ENCODE results near the gene OR4D5. TPM values are rescaled to one million over a fixed set of nuclear protein-coding genes. Genes with fewer than 3 reads are reported as not detected.

The OR4D5 gene
- not detected in 2 replicates for total RNA-seq

DNA sequence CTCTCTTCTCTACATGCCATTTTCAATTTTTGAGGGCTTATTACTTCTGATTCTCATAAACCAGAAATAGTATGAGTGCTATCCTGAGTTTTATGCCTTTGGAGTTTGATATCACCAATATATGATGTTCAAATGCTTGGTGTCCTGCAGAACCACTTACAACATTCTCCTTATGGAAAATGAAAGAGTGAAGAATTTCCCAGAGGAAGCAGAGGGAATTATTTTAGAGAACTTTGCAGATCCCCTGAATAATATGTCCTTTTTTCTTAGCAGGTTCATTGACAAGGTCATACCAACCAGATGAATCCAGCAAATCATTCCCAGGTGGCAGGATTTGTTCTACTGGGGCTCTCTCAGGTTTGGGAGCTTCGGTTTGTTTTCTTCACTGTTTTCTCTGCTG, at the start of gene OR4D5:
TSS of gene OR4D5 (plus strand) at position 301 of the 400 bp plus-strand sequence. CDS start at position 301, 0 bp downstream.
- DNase-seq (ENCODE audit: low read depth in 2 of 2): no peak

DNA sequence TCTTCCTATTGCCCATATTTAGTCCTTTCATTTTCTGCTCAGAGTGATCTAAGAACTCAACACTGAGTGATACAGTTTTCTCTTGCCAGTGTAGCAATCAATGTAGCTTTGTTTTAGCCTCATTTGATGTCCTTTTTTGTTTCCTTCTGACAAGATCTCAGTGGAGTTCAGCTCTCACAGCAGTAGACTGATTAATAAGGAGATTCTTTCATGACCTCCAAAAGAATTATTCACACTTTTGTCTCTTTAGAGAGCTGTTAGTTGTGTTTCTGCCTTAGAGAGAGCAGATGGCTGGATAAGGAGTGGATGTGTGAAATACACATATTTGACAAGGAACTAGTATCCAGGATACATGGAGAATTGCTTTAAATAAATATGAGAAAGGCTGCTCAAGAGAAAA, 47.4 kb upstream of the OR4D5 start:
- no peak for DNase-seq (ENCODE audit: low read depth in 2 of 2)

GRCh38 chr11:123899792-123900191, 39.6 kb upstream of the OR4D5 start:
- DNase-seq (ENCODE audit: low read depth in 2 of 2): no peak

DNA sequence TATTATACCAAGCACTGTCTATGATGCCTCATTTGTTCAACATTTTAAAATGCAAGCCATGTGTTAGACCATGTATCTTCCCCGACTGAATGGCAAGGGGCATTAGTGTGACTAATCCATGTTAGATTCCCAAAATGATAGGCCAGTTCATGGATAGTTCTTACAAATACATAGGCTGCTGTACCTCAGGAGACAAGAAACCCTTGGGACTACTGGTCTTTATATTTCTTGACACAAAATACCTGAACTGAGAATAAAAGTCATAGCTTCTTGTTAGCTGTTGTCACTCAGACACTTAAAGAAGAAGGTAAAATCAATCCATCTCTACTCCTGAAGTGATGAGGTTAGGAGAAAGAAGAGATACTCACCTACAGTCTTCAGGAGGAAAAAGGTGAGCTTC, 37.5 kb upstream of the OR4D5 start, which contains the start of gene OR8D4:
TSS of gene OR8D4 (plus strand) at position 301 of the 400 bp plus-strand sequence. CDS start 4,265 bp downstream, outside the sequence.
- no peak for DNase-seq (ENCODE audit: low read depth in 2 of 2)

DNA sequence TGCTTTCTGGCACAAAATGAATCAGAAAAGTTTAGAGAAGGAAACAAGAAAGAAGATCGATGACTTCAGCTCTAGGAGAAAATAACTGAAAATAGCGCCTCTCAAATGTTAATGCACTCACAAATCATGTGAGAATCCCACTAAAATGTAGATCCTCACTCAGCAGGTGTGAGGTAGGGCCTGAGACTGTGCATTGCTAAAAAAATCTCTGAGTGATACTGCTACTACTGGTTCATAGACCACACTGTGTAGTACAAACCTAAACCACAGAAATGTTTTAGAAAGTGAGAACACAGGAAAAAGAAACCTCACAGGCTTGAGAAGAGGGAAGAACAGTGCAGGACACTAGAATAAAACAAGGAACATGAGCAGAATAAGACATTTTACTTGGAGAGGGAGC, 35.5 kb upstream of the OR4D5 start:
- DNase-seq (ENCODE audit: low read depth in 2 of 2): no peak

DNA sequence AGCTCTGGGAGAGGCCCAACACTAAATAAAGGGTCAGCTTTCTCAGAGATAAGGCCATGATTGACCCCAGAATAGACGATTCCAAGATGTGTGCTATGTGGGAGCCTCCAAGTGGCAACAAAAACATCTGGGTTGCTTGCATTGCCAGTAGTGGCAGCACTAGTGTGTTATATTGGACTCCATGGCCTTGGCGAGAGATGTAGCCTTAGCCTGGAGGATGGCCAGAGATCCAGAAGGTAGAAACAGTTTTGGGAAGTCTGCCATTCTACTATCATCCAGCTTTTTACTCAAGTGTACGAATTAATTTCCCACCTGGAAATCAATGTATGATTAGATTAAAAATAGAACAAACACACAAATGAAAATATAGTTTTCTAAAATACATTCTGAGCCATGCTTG, 34.5 kb upstream of the OR4D5 start:
- DNase-seq (ENCODE audit: low read depth in 2 of 2): no peak

- DNase-seq (ENCODE audit: low read depth in 2 of 2): no peak
Observed at GRCh38 chr11:123905826-123906225, 33.6 kb upstream of the OR4D5 start.

DNA sequence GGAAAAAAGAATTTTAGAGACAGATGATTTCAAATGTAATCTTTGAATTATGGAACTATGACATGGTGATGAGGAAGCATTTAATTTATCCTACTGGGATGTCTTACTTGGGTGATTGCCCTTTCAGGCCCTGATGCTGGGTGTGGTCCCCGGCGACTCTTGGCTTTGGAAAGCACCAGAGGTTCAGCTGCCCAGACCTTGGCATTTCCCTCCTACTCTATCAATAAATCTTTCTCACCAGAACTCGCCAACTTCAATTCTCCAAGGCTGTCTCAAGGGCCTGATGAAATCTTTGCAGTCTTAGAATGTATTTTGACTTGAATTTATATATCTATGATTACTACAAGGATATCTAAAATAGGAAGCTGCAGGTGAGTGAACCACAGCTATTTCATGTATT, 18.5 kb upstream of the OR4D5 start:
- DNase-seq (ENCODE audit: low read depth in 2 of 2): no peak

- no peak for DNase-seq (ENCODE audit: low read depth in 2 of 2)
Observed at GRCh38 chr11:123924027-123924426, 15.4 kb upstream of the OR4D5 start.

- no peak for DNase-seq (ENCODE audit: low read depth in 2 of 2)
Observed at GRCh38 chr11:123942413-123942812, 3.0 kb downstream of the OR4D5 start.

DNA sequence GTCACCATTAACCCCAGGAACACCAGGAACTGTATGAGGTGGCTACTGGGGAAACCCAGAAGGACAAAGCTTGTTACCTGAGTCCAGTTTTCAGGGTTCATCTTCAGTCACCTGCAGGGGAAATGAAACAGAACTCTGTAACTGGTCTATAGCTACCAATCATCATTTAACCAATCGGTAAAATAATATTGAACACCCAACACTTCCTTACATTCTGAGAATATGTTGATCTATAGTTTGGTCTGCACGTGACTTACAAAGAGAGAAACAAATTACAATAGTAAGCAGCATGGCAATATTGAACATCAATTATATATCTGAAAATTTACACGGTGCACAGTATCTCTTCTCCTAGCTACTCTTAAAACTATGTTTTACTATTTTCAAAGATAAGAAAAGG, 4.3 kb downstream of the OR4D5 start, which contains the start of gene OR6T1:
TSS of gene OR6T1 (minus strand) at position 101 of the 400 bp plus-strand sequence. CDS start at position 101, 0 bp downstream.
- DNase-seq (ENCODE audit: low read depth in 2 of 2): no peak

- DNase-seq (ENCODE audit: low read depth in 2 of 2): no peak
Observed at GRCh38 chr11:123945132-123945531, 5.7 kb downstream of the OR4D5 start.

- no peak for DNase-seq (ENCODE audit: low read depth in 2 of 2)
Observed at GRCh38 chr11:123956752-123957151, 17.3 kb downstream of the OR4D5 start.

- peak in 1 of 2 donors; percentile 93 for DNase-seq (ENCODE audit: low read depth in 2 of 2)
Observed at GRCh38 chr11:123973816-123974215, 34.4 kb downstream of the OR4D5 start.

- no peak for DNase-seq (ENCODE audit: low read depth in 2 of 2)
Observed at GRCh38 chr11:123976770-123977560, 37.5 kb downstream of the OR4D5 start.

DNA sequence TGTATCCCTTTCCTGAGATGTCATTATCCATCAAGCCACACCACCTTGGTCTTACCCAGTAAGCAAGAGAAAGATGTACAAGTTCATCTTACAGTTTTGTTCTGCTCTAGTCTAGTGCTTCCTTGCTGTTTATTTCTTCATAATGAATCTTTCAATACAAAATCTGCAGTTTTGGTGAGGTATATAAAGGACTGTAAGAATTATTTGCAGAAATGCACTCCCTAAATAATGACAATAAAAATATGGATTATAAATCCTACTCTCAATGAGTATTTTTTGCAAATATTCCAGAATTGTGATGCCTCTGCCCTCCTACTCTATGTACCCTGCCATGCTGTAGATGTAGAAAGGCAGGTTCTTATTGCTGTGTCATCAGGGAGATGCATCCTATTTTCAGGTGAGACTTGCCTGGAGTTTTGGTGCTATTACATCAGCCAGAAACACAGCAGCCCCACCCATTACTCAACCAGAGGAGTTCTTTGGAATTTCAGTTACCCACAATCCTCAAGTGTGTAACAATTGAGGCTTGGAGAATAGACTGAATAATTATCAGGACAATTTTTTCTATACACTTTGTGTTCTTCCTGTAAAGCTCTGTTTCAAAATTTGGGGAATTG, 38.4 kb downstream of the OR4D5 start, which contains the start of gene OR10S1:
TSS of gene OR10S1 (minus strand) at position 51 of the 617 bp plus-strand sequence. CDS start 117 bp downstream, outside the sequence.
- DNase-seq (ENCODE audit: low read depth in 2 of 2): no peak

DNA sequence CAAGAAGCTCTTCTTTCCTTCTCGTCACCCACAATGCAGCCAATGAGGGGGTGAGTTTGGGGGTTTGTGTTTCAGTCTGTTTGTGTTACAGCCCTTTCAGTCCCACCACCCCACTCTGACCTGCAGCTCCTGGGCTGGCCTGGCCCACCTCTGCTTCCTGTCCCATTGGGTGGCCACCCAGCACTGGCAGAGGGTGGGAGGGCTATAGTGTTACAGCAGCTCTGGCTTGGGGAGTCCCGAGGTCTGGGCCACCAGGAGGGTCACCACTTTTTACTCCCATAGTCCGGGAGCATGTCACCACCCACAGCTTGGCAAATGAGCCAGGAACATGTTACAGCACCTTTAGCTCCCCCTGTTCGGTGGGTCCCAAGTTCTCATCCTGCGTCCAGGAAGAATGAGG, 39.9 kb downstream of the OR4D5 start:
- no peak for DNase-seq (ENCODE audit: low read depth in 2 of 2)

Other genes starting within 250 kb of the OR4D5 start
- 3.6 and 5.4 TPM in 2 replicates for gene ZNF202, start 198.0 kb upstream of the OR4D5 start, total RNA-seq
- not detected in 2 replicates for gene OR6X1, start 185.1 kb upstream of the OR4D5 start, total RNA-seq
- gene OR6M1, start 133.3 kb upstream of the OR4D5 start, total RNA-seq: not detected in 2 replicates
- gene TMEM225, start 53.9 kb upstream of the OR4D5 start, total RNA-seq: not detected in 2 replicates
- gene OR8D4, start 37.5 kb upstream of the OR4D5 start, total RNA-seq: not detected in 2 replicates
- not detected in 2 replicates for gene OR6T1, start 4.2 kb downstream of the OR4D5 start, total RNA-seq
- not detected in 2 replicates for gene OR10S1, start 38.2 kb downstream of the OR4D5 start, total RNA-seq
- not detected in 2 replicates for gene OR10G6, start 55.5 kb downstream of the OR4D5 start, total RNA-seq
- gene OR10G4, start 73.4 kb downstream of the OR4D5 start, total RNA-seq: not detected in 2 replicates
- not detected in 2 replicates for gene OR10G9, start 83.4 kb downstream of the OR4D5 start, total RNA-seq
- not detected in 2 replicates for gene OR10G8, start 87.2 kb downstream of the OR4D5 start, total RNA-seq
- not detected in 2 replicates for gene OR10G7, start 101.7 kb downstream of the OR4D5 start, total RNA-seq
- 3.6 and 4.6 TPM in 2 replicates for gene VWA5A, start 175.8 kb downstream of the OR4D5 start, total RNA-seq
- gene OR10D3, start 243.7 kb downstream of the OR4D5 start, total RNA-seq: not detected in 2 replicates

Data from dermis microvascular lymphatic vessel endothelial cell (primary cell).